Esophagus squamous epithelium (tissue), 4 donors: ENCODE data around the gene FLT3LG.

Experiments
- CTCF ChIP-seq, 6 experiments: fragments of 450-650 bp in 4 of 6; fragments of 200-600 bp in 2 of 6; sonication (generic) in 2 of 6; IDR thresholded peaks; one replicate each; pipeline ENCODE4 v1.5.1; 2016 to 2019; ENCODE audit warnings: antibody characterized with exemption in 6 of 6, mild to moderate bottlenecking in 4 of 6, moderate library complexity in 4 of 6
- POLR2A ChIP-seq, 4 donors: fragments of 450-650 bp; IDR thresholded peaks; one replicate each; pipeline ENCODE4 v1.6.1; 2017; ENCODE audit warnings: antibody characterized with exemption in 4 of 4, mild to moderate bottlenecking in 4 of 4, moderate library complexity in 3 of 4

GRCh38 chr19:49503582-49503962, 29.6 kb downstream of the FLT3LG start:
- TF ChIP-seq CTCF (IDR thresholded peaks at IDR 0.05), result no peak
- no peak for TF ChIP-seq POLR2A (IDR thresholded peaks at IDR 0.05)
